ENCODE results near the gene GRM5. TPM values are rescaled to one million over a fixed set of nuclear protein-coding genes. Genes with fewer than 3 reads are reported as not detected.

GRM5 gene
- total RNA-seq, 3 donors from 2014 or later, result 0.33 TPM; not detected in 2

DNA sequence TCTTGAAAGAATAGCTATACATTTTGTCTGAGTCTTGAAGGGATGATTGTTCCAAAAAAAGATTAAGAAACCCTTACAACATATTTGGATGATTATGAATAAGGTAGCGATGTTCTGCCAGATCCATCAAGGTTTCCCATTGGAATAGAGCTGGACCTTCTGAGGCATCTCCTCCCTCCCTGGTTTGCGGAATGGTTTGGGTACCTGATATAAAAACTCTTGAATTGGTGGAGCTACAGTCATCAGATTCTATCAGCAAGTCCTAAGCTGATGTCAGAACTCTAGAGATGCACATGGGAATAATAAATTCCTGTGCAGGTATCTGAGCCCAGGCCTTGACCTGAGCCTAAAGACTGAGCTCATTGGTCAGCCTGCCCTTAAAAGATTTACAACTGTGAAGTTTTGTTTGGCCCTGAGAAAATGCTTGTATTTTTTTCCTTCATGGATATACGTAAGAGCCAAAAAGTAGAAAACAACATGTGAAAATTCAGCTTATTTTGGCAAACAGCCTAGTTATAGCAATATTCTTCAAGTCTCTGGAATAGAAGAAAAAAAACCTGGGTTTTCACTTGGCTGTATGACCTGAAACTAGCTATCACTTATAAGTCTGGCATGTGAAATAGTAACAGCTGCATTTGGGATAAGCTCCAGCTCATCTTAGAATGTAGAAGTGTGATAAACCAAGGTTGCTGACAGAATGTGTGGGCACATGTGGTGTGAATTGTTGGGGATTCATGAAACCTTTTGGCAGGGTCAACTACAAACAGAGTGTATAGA, 462.5 kb downstream of the GRM5 start:
- intact Hi-C loops (cut with DNase I; ENCODE audit: low total_unique reads), result no loop called here
- no peak for DNase-seq (ENCODE audit: low spot score in 2 of 2)
- no peaks in the 10 kb centered on the region for H3K36me3 ChIP-seq
- H3K4me3 ChIP-seq, result no peak overlapping the region
- no peaks in the 10 kb centered on the region for H3K9me3 ChIP-seq
- H3K4me1 ChIP-seq, result no peaks in the 10 kb centered on the region
- no peaks in the 10 kb centered on the region for H3K27me3 ChIP-seq
- TF ChIP-seq CTCF (IDR thresholded peaks at IDR 0.05), result no peak
- TF ChIP-seq POLR2AphosphoS5 (IDR thresholded peaks at IDR 0.05), result no peak
- TF ChIP-seq POLR2A (IDR thresholded peaks at IDR 0.05), result no peak
- peak overlapping the region; percentile 57 to 70 for H3K27ac ChIP-seq

- Histone ChIP-seq H3K27ac (no peak overlapping the region), H3K27me3 (no peaks in the 10 kb centered on the region), H3K4me1 (no peaks in the 10 kb centered on the region), H3K36me3 (no peaks in the 10 kb centered on the region), H3K4me3 (no peak overlapping the region), H3K9me3 (no peaks in the 10 kb centered on the region)
- no peak for TF ChIP-seq POLR2AphosphoS5 (IDR thresholded peaks at IDR 0.05)
- no peak for TF ChIP-seq POLR2A (IDR thresholded peaks at IDR 0.05)
- TF ChIP-seq CTCF (IDR thresholded peaks at IDR 0.05), result no peak
- intact Hi-C loops (cut with DNase I; ENCODE audit: low total_unique reads), result no loop called here
- DNase-seq (ENCODE audit: low spot score in 2 of 2), result no peak
These were observed 468.4 kb downstream of the GRM5 start for GRCh38 chr11:88597387-88597786.

DNA sequence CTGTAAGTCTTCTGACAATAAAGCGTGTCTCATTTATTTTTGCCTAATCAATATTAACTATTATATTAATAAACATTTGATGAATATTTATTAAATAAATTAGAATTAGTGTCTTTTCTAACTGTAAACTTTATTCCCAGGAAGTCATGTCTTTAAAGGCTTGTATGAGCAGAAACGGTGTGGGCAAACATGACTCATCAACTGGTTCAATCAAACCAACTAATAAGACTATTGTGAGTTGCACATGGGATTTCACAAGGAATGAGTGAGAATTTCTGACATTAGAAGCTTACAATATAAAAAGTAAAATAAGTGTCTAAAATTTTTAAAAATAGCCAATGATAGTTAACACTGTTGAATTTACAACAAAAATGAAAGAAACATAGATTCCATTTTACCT, 469.0 kb downstream of the GRM5 start:
- Histone ChIP-seq H3K36me3 (no peaks in the 10 kb centered on the region), H3K27ac (no peak overlapping the region), H3K9me3 (no peaks in the 10 kb centered on the region), H3K27me3 (no peaks in the 10 kb centered on the region), H3K4me3 (no peak overlapping the region), H3K4me1 (no peaks in the 10 kb centered on the region)
- TF ChIP-seq POLR2A (IDR thresholded peaks at IDR 0.05), result no peak
- TF ChIP-seq POLR2AphosphoS5 (IDR thresholded peaks at IDR 0.05), result no peak
- no peak for TF ChIP-seq CTCF (IDR thresholded peaks at IDR 0.05)
- intact Hi-C loops (cut with DNase I; ENCODE audit: low total_unique reads), result no loop called here
- DNase-seq (ENCODE audit: low spot score in 2 of 2), result no peak

- H3K4me3 ChIP-seq, result no peak overlapping the region
- intact Hi-C loops (cut with DNase I; ENCODE audit: low total_unique reads), result no loop called here
- DNase-seq (ENCODE audit: low spot score in 2 of 2), result no peak
- no peak overlapping the region for H3K27ac ChIP-seq
- H3K36me3 ChIP-seq, result no peaks in the 10 kb centered on the region
- no peaks in the 10 kb centered on the region for H3K27me3 ChIP-seq
- no peak for TF ChIP-seq CTCF (IDR thresholded peaks at IDR 0.05)
- TF ChIP-seq POLR2AphosphoS5 (IDR thresholded peaks at IDR 0.05), result no peak
- TF ChIP-seq POLR2A (IDR thresholded peaks at IDR 0.05), result no peak
- H3K9me3 ChIP-seq, result no peaks in the 10 kb centered on the region
- no peaks in the 10 kb centered on the region for H3K4me1 ChIP-seq
These were observed 471.4 kb downstream of the GRM5 start for GRCh38 chr11:88594274-88594950.

- Histone ChIP-seq H3K4me1 (no peaks in the 10 kb centered on the region), H3K27me3 (no peaks in the 10 kb centered on the region), H3K9me3 (no peaks in the 10 kb centered on the region), H3K36me3 (no peaks in the 10 kb centered on the region), H3K27ac (no peak overlapping the region), H3K4me3 (no peak overlapping the region)
- intact Hi-C loops (cut with DNase I; ENCODE audit: low total_unique reads), result no loop called here
- TF ChIP-seq CTCF (IDR thresholded peaks at IDR 0.05) (no peak), POLR2AphosphoS5 (IDR thresholded peaks at IDR 0.05) (no peak), POLR2A (IDR thresholded peaks at IDR 0.05) (no peak)
- DNase-seq (ENCODE audit: low spot score in 2 of 2), result no peak
These were observed 475.4 kb downstream of the GRM5 start for GRCh38 chr11:88590361-88590760.
